HEK293 (cell line): ENCODE results near the gene GNB2.

Source experiments
- EGR2 ChIP-seq: fragments of 450-650 bp; formaldehyde crosslinking; IDR thresholded peaks from 2 replicates; pipeline ENCODE4 v1.5.1; 2016; ENCODE audit warnings: low read depth, missing biosample characterization, missing genetic modification characterization
- FEZF1 ChIP-seq: fragments of 450-650 bp; formaldehyde crosslinking; IDR thresholded peaks from 2 replicates; pipeline ENCODE4 v1.5.1; 2016; ENCODE audit warnings: missing biosample characterization, missing genetic modification characterization
- GLIS1 ChIP-seq: fragments of 450-650 bp; formaldehyde crosslinking; IDR thresholded peaks from 2 replicates; pipeline ENCODE4 v1.5.1; 2016; ENCODE audit warnings: missing biosample characterization, missing genetic modification characterization
- KLF1 ChIP-seq: fragments of 450-650 bp; formaldehyde crosslinking; IDR thresholded peaks from 2 replicates; pipeline ENCODE4 v1.5.1; 2016; ENCODE audit warnings: missing biosample characterization, missing genetic modification characterization
- KLF8 ChIP-seq: fragments of 450-650 bp; formaldehyde crosslinking; IDR thresholded peaks from 2 replicates; pipeline ENCODE4 v1.5.1; 2016; ENCODE audit warnings: missing biosample characterization, missing genetic modification characterization
- KLF9 ChIP-seq: fragments of 450-650 bp; formaldehyde crosslinking; IDR thresholded peaks from 2 replicates; pipeline ENCODE4 v1.5.1; 2016; ENCODE audit warnings: missing biosample characterization, missing genetic modification characterization, low read depth
- RBAK ChIP-seq: fragments of 450-650 bp; formaldehyde crosslinking; IDR thresholded peaks from 2 replicates; pipeline ENCODE4 v1.5.1; 2016; ENCODE audit warnings: missing biosample characterization, missing genetic modification characterization
- SCRT2 ChIP-seq: fragments of 450-650 bp; formaldehyde crosslinking; IDR thresholded peaks from 2 replicates; pipeline ENCODE4 v1.5.1; 2016; ENCODE audit warnings: missing biosample characterization, missing genetic modification characterization
- SP2 ChIP-seq: fragments of 450-650 bp; formaldehyde crosslinking; IDR thresholded peaks from 2 replicates; pipeline ENCODE4 v1.5.1; 2016; ENCODE audit warnings: missing biosample characterization, missing genetic modification characterization
- ZBTB17 ChIP-seq: fragments of 450-650 bp; formaldehyde crosslinking; IDR thresholded peaks from 2 replicates; pipeline ENCODE4 v1.5.1; 2016; ENCODE audit warnings: missing biosample characterization, missing genetic modification characterization
- ZBTB21 ChIP-seq: fragments of 450-650 bp; formaldehyde crosslinking; IDR thresholded peaks from 2 replicates; pipeline ENCODE4 v1.5.1; 2017; ENCODE audit warnings: missing biosample characterization, missing genetic modification characterization
- ZBTB8A ChIP-seq: fragments of 450-650 bp; formaldehyde crosslinking; IDR thresholded peaks from 2 replicates; pipeline ENCODE4 v1.5.1; 2016; ENCODE audit warnings: missing biosample characterization, missing genetic modification characterization
- ZNF174 ChIP-seq: fragments of 450-650 bp; formaldehyde crosslinking; IDR thresholded peaks from 2 replicates; pipeline ENCODE4 v1.5.0; 2017; ENCODE audit warnings: missing biosample characterization, mild to moderate bottlenecking, missing genetic modification characterization
- ZNF629 ChIP-seq: fragments of 450-650 bp; formaldehyde crosslinking; IDR thresholded peaks from 2 replicates; pipeline ENCODE4 v1.5.1; 2017; ENCODE audit warnings: missing biosample characterization, missing genetic modification characterization
- ZNF677 ChIP-seq: fragments of 450-650 bp; IDR thresholded peaks from 2 replicates; pipeline ENCODE4 v1.5.0; 2018; ENCODE audit warnings: missing biosample characterization, mild to moderate bottlenecking, missing genetic modification characterization, moderate library complexity
- ZNF747 ChIP-seq: fragments of 450-650 bp; formaldehyde crosslinking; IDR thresholded peaks from 2 replicates; pipeline ENCODE4 v1.5.1; 2016; ENCODE audit warnings: missing biosample characterization, missing genetic modification characterization
- TF ChIP-seq, protein P1 (sequence below): fragments of 450-650 bp; formaldehyde crosslinking; IDR thresholded peaks from 2 replicates; pipeline ENCODE4 v1.5.1; 2016; ENCODE audit warnings: missing biosample characterization, missing genetic modification characterization
- TF ChIP-seq, protein P2 (sequence below): fragments of 450-650 bp; formaldehyde crosslinking; IDR thresholded peaks from 2 replicates; pipeline ENCODE4 v1.5.1; 2016; ENCODE audit warnings: missing biosample characterization, missing genetic modification characterization
- TF ChIP-seq, protein P3 (sequence below): fragments of 450-650 bp; formaldehyde crosslinking; conservative IDR thresholded peaks from 2 replicates; pipeline ENCODE4 v1.5.1; 2016; ENCODE audit warnings: low read depth, missing biosample characterization, missing genetic modification characterization
- TF ChIP-seq, protein P4 (sequence below): fragments of 450-650 bp; formaldehyde crosslinking; IDR thresholded peaks from 2 replicates; pipeline ENCODE4; 2016; ENCODE audit warnings: missing biosample characterization, missing genetic modification characterization
- TF ChIP-seq, protein P5 (sequence below): fragments of 450-650 bp; formaldehyde crosslinking; IDR thresholded peaks from 2 replicates; pipeline ENCODE4 v1.5.1; 2016; ENCODE audit warnings: missing biosample characterization, missing genetic modification characterization

GNB2 gene

DNA sequence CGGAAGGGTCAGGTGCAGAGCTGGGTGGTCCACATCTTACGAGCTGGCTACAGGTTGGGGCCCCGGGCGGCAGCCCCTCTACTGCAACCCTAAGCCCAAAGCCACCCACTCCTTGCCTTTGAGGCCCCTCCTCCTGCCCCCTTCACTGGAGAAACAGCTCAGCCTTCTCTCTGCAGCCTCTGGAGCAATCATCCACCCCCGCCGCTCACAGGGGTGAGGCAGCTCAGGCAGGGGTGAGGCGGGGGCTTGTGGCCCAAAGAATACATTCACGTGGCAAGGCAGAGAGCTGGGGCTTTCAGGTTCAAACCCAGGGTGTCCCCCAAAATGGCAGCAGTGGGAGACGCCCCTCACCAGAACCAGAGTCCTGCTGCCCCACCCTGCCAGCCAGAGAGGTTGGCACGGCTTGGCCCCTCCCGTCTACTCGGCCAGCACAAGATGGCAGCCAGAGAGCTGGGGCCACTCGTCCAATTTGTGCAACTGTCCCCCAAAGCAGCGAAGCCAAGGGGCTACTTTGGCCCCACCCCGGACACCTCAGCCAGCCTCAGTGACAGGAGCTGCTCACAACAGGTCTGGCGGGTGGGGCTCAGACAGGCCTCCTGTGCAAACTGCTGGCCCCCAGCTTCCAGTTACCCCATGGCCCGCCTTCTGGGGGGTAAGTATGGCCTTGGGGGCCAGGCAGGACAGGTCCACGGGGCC lies 7.2 kb downstream of the GNB2 start (continued):
- TF ChIP-seq, protein P1, sequence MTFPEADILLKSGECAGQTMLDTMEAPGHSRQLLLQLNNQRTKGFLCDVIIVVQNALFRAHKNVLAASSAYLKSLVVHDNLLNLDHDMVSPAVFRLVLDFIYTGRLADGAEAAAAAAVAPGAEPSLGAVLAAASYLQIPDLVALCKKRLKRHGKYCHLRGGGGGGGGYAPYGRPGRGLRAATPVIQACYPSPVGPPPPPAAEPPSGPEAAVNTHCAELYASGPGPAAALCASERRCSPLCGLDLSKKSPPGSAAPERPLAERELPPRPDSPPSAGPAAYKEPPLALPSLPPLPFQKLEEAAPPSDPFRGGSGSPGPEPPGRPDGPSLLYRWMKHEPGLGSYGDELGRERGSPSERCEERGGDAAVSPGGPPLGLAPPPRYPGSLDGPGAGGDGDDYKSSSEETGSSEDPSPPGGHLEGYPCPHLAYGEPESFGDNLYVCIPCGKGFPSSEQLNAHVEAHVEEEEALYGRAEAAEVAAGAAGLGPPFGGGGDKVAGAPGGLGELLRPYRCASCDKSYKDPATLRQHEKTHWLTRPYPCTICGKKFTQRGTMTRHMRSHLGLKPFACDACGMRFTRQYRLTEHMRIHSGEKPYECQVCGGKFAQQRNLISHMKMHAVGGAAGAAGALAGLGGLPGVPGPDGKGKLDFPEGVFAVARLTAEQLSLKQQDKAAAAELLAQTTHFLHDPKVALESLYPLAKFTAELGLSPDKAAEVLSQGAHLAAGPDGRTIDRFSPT (tag by site-specific recombination): peak; percentile 92
- TF ChIP-seq SCRT2 (tag by site-specific recombination) (peak; percentile 30; the same call in 1 of the 2 replicates), RBAK (tag by site-specific recombination) (no peak), GLIS1 (tag by site-specific recombination) (peak; percentile 45; the same call in 1 of the 2 replicates), ZNF747 (tag by site-specific recombination) (no peak), ZNF174 (no peak), KLF8 (tag by site-specific recombination) (peak; percentile 41; the same call in 1 of the 2 replicates), FEZF1 (no peak), ZNF629 (tag by site-specific recombination) (no peak), ZBTB8A (tag by site-specific recombination) (no peak), EGR2 (tag by site-specific recombination) (peak; percentile 51; the same call in 1 of the 2 replicates), ZBTB21 (tag by site-specific recombination) (no peak), ZNF677 (tag by site-specific recombination) (0 out of 2 replicates have a peak, but pooled peaks have one; percentile 5), SP2 (tag by site-specific recombination) (no peak), ZBTB17 (tag by site-specific recombination) (0 out of 2 replicates have a peak, but pooled peaks have one; percentile 30), KLF9 (tag by site-specific recombination) (no peak), KLF1 (tag by site-specific recombination) (peak; percentile 28; the same call in 1 of the 2 replicates)
- TF ChIP-seq, protein P2, sequence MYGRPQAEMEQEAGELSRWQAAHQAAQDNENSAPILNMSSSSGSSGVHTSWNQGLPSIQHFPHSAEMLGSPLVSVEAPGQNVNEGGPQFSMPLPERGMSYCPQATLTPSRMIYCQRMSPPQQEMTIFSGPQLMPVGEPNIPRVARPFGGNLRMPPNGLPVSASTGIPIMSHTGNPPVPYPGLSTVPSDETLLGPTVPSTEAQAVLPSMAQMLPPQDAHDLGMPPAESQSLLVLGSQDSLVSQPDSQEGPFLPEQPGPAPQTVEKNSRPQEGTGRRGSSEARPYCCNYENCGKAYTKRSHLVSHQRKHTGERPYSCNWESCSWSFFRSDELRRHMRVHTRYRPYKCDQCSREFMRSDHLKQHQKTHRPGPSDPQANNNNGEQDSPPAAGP (tag by site-specific recombination): peak; percentile 18; the same call in 1 of the 2 replicates
- TF ChIP-seq, protein P3, sequence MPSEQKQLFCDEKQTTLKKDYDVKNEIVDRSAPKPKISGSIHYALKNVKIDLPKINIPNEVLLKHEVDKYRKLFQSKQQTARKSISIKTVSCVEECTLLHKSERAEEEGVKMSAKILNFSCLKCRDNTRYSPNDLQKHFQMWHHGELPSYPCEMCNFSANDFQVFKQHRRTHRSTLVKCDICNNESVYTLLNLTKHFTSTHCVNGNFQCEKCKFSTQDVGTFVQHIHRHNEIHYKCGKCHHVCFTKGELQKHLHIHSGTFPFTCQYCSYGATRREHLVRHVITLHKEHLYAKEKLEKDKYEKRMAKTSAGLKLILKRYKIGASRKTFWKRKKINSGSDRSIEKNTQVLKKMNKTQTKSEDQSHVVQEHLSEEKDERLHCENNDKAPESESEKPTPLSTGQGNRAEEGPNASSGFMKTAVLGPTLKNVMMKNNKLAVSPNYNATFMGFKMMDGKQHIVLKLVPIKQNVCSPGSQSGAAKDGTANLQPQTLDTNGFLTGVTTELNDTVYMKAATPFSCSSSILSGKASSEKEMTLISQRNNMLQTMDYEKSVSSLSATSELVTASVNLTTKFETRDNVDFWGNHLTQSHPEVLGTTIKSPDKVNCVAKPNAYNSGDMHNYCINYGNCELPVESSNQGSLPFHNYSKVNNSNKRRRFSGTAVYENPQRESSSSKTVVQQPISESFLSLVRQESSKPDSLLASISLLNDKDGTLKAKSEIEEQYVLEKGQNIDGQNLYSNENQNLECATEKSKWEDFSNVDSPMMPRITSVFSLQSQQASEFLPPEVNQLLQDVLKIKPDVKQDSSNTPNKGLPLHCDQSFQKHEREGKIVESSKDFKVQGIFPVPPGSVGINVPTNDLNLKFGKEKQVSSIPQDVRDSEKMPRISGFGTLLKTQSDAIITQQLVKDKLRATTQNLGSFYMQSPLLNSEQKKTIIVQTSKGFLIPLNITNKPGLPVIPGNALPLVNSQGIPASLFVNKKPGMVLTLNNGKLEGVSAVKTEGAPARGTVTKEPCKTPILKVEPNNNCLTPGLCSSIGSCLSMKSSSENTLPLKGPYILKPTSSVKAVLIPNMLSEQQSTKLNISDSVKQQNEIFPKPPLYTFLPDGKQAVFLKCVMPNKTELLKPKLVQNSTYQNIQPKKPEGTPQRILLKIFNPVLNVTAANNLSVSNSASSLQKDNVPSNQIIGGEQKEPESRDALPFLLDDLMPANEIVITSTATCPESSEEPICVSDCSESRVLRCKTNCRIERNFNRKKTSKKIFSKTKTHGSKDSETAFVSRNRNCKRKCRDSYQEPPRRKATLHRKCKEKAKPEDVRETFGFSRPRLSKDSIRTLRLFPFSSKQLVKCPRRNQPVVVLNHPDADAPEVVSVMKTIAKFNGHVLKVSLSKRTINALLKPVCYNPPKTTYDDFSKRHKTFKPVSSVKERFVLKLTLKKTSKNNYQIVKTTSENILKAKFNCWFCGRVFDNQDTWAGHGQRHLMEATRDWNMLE (tag by site-specific recombination): no peak
- TF ChIP-seq, protein P4, sequence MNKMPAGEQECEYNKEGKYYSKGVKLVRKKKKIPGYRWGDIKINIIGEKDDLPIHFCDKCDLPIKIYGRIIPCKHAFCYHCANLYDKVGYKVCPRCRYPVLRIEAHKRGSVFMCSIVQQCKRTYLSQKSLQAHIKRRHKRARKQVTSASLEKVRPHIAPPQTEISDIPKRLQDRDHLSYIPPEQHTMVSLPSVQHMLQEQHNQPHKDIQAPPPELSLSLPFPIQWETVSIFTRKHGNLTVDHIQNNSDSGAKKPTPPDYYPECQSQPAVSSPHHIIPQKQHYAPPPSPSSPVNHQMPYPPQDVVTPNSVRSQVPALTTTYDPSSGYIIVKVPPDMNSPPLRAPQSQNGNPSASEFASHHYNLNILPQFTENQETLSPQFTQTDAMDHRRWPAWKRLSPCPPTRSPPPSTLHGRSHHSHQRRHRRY (tag by site-specific recombination): no peak
- TF ChIP-seq, protein P5, sequence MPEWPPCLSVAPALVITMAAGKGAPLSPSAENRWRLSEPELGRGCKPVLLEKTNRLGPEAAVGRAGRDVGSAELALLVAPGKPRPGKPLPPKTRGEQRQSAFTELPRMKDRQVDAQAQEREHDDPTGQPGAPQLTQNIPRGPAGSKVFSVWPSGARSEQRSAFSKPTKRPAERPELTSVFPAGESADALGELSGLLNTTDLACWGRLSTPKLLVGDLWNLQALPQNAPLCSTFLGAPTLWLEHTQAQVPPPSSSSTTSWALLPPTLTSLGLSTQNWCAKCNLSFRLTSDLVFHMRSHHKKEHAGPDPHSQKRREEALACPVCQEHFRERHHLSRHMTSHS (tag by site-specific recombination): no peak
